ENCODE results near the gene BCL2L2.
"Not testable (repeated sequence)": the region's sequence is repeated elsewhere in the genome, so short reads cannot be mapped to it uniquely, and the experiment has no call there.

Gene BCL2L2

DNA sequence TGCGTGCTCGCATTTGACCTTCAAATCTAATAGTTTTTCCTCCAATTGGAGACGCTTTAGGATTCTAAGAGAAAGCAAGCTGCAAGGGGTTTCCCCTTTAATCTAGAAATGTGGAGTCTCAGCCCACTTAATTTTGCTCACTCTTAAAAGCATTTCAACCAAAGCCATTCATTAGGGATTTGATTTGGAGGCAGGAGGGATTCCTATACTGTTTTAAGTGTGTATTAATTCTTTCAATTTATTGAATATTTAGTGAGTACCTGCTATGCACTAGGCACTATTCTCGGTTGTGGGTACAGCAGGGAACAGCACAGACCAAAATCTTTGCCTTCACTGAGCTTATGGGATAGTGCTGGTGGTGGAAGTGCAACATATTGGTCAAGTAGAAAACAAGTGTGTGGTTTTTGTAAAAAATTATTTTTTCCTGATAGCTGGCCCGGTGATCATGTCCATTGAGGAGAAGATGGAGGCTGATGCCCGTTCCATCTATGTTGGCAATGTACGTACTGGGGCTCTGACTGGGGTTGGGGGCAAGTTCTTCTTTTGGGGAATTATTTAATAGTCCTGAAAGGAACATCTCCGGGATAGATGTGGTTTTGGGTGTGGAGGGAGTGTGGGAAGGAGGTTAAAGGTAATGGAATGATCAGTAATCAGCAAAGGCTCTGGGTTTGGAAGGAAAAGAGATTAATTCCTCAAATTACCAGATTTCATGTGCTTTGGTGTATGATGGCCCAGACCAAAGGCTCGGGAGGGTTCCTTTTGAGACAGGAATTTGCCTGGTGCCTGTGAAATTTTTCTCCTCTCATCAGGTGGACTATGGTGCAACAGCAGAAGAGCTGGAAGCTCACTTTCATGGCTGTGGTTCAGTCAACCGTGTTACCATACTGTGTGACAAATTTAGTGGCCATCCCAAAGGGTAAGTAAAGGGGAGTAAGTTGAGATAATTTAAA is 16.2 kb downstream of the BCL2L2 start:
- TF ChIP-seq, protein P1, sequence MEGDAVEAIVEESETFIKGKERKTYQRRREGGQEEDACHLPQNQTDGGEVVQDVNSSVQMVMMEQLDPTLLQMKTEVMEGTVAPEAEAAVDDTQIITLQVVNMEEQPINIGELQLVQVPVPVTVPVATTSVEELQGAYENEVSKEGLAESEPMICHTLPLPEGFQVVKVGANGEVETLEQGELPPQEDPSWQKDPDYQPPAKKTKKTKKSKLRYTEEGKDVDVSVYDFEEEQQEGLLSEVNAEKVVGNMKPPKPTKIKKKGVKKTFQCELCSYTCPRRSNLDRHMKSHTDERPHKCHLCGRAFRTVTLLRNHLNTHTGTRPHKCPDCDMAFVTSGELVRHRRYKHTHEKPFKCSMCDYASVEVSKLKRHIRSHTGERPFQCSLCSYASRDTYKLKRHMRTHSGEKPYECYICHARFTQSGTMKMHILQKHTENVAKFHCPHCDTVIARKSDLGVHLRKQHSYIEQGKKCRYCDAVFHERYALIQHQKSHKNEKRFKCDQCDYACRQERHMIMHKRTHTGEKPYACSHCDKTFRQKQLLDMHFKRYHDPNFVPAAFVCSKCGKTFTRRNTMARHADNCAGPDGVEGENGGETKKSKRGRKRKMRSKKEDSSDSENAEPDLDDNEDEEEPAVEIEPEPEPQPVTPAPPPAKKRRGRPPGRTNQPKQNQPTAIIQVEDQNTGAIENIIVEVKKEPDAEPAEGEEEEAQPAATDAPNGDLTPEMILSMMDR (conservative IDR thresholded peaks at IDR 0.05; ENCODE audit: low read length) = no peak

DNA sequence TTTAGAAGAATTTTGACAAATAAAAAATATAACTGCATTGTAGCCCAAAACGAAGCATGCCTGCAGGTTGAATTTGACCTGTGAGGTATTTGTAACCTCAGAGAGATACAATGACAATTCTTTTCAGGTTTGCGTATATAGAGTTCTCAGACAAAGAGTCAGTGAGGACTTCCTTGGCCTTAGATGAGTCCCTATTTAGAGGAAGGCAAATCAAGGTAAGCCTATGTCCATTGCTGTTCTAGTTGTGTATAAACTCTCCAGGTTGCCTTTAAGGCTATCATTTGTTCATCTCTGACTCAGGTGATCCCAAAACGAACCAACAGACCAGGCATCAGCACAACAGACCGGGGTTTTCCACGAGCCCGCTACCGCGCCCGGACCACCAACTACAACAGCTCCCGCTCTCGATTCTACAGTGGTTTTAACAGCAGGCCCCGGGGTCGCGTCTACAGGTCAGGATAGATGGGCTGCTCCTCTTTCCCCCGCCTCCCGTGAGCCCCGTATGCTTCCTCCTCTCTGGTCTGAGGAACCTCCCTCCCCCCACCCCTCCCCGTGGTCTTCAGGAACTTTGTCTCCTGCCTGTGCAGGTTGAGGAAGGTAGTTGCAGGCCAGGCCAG is 17.3 kb downstream of the BCL2L2 start:
- TF ChIP-seq, protein P1 (conservative IDR thresholded peaks at IDR 0.05; ENCODE audit: low read length) = no peak
- no peak overlapping the region for H3K4me3 ChIP-seq (ENCODE audit: low read length)
- DNase-seq (ENCODE audit: low read depth) = no peak

More for the DNA sequence above, 16.2 kb downstream of the BCL2L2 start:
- no peak for DNase-seq (ENCODE audit: low read depth)
- peak overlapping the region; percentile 93 for H3K4me3 ChIP-seq (ENCODE audit: low read length)

- TF ChIP-seq, protein P1 (conservative IDR thresholded peaks at IDR 0.05; ENCODE audit: low read length) = no peak
- DNase-seq (ENCODE audit: low read depth) = no peak
- H3K4me3 ChIP-seq (ENCODE audit: low read length) = no peak overlapping the region
Observed at GRCh38 chr14:23324455-23324846, 17.8 kb downstream of the BCL2L2 start.

DNA sequence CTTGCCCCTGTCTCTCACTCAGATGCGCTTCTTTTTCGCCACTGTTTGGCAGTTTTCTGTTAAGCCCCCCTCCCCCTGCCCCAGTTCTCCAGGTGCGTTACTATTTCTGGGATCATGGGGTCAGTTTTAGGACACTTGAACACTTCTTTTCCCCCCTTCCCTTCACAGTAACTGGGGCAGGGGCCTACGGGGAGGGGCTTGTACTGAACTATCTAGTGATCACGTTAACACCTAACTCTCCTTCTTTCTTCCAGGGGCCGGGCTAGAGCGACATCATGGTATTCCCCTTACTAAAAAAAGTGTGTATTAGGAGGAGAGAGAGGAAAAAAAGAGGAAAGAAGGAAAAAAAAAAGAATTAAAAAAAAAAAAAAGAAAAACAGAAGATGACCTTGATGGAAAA is 18.4 kb downstream of the BCL2L2 start:
- TF ChIP-seq, protein P1 (conservative IDR thresholded peaks at IDR 0.05; ENCODE audit: low read length) = no peak
- no peak overlapping the region for H3K4me3 ChIP-seq (ENCODE audit: low read length)
- no peak for DNase-seq (ENCODE audit: low read depth)

DNA sequence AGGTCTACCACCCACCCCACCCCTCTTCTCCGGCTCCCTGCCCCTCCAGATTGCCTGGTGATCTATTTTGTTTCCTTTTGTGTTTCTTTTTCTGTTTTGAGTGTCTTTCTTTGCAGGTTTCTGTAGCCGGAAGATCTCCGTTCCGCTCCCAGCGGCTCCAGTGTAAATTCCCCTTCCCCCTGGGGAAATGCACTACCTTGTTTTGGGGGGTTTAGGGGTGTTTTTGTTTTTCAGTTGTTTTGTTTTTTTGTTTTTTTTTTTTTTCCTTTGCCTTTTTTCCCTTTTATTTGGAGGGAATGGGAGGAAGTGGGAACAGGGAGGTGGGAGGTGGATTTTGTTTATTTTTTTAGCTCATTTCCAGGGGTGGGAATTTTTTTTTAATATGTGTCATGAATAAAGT is 19.1 kb downstream of the BCL2L2 start:
- not testable (repeated sequence) for DNase-seq (ENCODE audit: low read depth); H3K4me3 ChIP-seq (ENCODE audit: low read length)

- H3K4me3 ChIP-seq (ENCODE audit: low read length) = no peak overlapping the region
- TF ChIP-seq, protein P1 (conservative IDR thresholded peaks at IDR 0.05; ENCODE audit: low read length) = no peak
- no peak for DNase-seq (ENCODE audit: low read depth)
Observed at GRCh38 chr14:23326491-23327332, 20.1 kb downstream of the BCL2L2 start.
